NCI-H345 treated with DMSO at 0.1 percent for 48 hours (cell line): ENCODE measurements around the gene CDA.

Experiments
- DNase-seq: peaks from one replicate; lab custom pipeline; 2025; ENCODE audit not compliant: unreplicated experiment; lab: John Stamatoyannopoulos, UW

The CDA gene

GRCh38 chr1:20588634-20589225, at the start of gene CDA:
CDA (plus strand) TSS chr1:20589097; CDS start chr1:20589130, 33 bp downstream.
- no peak for DNase-seq

DNA sequence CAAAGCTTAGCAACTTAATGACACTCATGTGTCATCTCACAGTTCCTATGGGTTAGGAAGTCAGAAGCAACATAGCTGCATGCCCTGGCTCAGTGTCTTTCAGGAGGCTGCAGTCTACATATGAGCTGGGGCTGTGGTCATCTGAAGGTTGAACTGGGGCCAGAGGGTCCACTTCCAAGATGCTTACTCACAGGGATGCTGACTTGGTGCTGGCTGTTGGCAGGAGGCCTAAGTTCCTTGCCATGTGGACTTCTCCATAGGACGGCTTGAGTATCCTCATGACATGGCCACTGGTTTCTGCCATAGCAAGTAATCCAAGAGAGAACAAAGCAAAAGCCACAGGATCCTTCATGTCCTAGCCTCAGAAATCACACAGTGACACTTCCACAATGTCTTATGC, 48.6 kb upstream of the CDA start:
- no peak for DNase-seq

DNA sequence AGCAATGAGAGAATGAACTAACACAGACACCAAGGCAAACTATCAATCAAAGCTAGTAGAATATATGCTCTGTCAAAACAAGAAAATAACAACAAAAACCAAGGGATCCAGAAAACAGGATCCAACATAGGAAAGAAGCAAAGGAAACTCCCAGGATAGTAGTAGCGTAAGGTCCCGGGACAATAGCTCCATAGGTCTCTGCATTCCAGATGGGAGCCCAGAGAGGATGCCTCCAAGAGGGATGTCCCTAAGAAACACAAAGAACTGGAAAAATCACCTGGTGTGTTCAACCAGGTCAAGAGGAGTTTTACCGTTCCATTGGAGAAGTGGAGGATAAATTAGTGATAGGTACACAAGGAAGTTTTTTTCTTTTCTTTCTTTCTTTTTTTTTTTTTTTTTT, 42.3 kb upstream of the CDA start:
- DNase-seq: no peak

- no peak for DNase-seq
Measured at GRCh38 chr1:20551161-20551560, 37.7 kb upstream of the CDA start.

- DNase-seq: no peak
Measured at GRCh38 chr1:20551945-20552727, 36.8 kb upstream of the CDA start, which contains the start of gene FAM43B. FAM43B (plus strand) TSS chr1:20552573; CDS start chr1:20552974, 401 bp downstream.

- DNase-seq: no peak
Measured at GRCh38 chr1:20552728-20553445, 36.0 kb upstream of the CDA start.

DNA sequence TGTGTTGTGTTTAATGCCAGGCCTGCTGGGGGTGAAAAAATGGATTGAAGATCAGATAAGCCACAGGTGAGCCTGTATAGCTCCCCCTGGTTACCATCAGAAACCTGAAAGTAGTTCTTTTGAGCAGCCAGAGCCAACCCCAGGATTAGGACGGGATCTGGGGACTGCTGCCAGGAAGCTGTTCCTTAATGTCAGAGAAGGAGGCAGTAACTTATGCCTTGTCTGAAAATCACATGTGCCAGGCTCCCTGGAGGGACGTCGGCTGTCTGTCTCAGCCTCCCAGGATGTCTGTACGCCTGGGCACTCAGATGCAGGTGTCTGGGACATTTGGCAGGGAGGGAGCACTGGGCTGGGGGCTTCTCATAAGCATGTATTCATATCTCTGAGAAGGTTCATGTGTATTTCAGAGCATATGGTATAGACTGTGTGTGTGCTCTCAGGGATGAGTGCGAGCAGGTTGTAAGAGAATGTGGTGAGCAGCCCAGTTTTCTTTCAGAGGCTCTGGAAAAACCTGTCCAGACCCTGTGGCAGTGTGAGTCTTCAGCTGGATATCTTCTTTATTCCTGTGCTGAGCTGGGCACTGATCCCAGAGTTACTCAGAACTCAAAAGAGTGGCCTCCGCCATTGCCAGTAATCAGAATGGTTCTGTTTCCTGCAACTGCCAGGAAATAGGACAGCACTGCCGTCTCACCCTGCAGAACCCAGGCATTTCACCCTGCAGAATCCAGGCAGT, 33.7 kb upstream of the CDA start:
- no peak for DNase-seq

GRCh38 chr1:20555758-20556120, 33.2 kb upstream of the CDA start:
- no peak for DNase-seq

GRCh38 chr1:20558191-20558590, 30.7 kb upstream of the CDA start:
- DNase-seq: no peak

DNA sequence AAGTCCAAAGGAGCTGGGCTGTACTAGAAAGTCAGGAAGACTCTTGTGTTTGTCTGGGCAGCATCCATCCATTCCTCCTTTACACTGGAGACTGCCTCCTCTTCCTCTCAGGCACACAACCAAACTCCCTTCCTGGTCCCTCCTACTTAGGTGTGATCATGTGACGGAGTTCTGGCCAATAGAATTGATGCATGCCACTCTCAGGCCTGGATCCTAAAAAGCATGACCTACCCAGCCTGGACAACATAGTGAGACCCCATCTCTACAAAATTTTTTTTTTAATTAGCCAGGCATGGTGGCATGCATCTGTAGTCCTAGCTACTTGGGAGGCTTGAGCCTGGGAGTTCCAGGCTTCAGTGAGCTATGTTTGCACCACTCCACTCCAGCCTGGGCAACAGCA, 27.9 kb upstream of the CDA start:
- DNase-seq: no peak

DNA sequence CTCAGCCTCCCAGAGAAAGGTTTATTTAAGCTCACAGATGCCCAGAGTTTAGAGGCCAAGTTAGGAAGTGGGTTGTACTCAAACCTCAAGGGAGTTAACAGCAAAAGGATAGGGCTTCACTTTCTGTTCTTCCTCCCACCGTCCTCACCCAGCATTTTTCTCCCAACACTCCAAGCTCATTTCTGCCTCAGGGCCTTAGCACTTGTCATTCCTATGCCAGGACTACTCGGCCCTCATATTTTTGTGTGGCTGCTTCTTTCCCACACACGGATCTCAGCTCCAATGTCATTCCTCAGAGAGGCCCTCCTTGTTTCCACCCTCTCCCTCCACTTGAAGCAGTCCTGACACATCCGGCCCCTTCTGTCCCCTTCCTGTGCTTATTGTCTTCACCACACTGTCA, 23.7 kb upstream of the CDA start:
- DNase-seq: no peak

DNA sequence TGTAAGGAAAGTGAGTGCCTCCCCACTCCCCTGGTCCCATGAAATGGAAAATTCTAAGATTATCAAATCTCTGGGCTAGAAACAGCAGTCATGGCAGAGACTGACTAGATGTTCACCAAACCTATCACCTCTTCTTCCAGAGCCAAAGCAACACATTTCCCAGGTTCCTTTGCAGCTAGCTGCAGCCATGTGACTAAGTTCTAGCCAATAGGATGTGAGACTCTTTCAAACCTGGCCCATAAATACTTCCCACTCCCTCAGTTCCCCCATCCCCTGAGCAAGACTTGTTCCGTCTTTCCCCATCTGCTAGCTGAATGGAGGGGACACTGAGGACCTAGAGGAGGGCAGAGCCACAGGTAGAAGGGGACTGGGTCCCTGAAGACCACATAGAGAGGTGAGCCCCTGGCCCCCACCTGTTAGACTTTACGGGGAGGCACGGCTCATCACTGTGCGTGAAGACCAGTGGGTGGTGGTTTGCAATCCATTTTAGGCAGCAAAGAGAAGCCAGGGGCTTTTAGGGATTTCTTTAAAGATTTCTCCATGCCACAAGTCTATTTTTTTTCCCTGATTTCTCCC, 19.3 kb upstream of the CDA start:
- DNase-seq: no peak

DNA sequence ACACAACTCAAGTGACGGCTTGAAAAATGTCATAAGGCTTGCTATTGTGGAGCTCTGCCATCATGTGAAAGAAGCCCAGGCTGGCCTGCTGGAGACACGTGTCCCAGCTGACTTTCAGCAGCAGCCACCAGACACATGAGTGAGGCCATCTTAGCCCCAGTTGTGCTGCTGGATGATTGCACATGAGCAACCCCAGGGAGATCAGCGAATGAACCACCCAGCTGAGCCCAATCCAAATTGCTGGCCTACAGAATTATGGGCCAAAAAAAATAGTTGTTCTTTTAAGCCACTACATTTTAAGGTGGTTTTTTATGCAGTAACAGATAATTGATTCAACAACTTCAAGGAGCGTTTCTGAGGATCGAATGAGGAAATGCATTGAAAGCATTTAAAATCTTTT, 17.5 kb upstream of the CDA start:
- no peak for DNase-seq

DNA sequence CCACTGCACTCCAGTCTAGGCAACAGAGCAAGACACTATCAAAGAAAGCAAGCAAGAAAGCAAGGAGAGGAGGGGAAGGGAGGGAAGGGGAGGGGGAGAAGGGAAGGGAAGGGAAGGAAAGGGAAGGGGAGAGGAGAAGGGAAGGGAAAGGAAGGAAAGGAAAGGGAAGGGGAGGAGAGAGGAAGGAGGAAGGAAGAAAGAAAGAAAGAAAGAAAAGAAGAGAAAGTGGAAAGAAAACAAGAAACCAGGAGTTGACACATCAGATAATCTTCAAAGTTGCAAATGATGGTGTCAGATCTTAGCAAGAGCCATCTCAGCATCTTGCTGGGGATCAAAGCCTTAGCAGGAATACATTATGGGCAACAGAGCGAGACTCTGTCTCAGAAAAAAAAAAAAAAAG, 14.9 kb upstream of the CDA start:
- no peak for DNase-seq

- DNase-seq: peak; percentile 18
Measured at GRCh38 chr1:20574686-20575540, 14.0 kb upstream of the CDA start.

DNA sequence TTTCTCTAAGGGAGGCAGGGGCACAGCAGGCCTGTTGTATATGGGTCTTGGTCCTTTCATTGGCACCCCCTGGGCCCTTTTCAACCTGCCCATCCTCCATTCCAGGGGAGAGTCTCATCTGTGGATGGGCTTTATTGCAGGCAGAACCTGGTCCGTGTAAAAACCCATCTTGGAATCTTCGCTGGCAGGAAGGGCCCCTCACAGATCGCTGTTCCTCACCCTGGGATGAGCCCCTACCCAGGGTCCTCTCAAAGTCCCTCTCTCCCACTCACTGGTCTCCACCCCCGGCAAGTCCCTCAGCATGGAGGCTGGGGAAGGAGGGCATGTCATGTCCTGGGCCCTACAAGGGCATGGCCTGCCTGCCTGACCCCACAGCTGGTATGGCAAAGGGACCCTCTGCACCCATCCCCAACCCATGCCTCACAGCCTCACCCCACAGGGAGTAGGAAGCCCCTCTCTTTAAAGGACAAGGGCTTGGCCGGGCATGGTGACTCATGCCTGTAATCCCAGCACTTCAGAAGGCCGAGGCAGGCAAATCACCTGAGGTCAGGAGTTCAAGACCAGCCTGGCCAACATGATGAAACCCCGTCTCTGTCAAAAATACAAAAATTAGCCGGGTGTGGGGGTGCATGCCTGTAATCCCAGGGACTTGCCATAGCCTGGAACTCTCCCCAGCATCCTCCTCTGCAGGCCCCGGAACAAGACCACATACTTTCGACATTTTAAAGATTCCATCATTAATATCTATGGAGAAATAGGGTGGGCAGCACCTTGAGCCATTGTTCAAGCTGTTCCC, 13.2 kb upstream of the CDA start:
- DNase-seq: no peak

DNA sequence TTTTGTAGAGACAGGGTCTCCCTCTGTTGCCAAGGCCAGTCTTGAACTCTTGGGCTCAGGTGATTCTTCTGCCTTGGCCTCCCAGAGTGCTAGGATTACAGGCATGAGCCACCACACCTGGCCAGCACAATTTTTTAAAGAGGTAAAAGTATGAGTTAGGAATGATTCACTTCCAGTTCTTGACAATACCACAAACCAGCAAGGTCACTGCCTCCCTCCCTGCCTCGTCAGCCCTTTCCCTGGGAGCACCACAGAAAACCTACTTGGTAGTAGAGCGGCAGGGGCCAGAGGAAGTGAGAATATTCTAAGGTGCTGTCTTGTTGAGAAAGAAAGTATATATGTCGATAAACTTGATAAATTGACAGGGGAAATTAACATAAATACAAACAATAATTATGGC, 10.8 kb upstream of the CDA start:
- DNase-seq: no peak

DNA sequence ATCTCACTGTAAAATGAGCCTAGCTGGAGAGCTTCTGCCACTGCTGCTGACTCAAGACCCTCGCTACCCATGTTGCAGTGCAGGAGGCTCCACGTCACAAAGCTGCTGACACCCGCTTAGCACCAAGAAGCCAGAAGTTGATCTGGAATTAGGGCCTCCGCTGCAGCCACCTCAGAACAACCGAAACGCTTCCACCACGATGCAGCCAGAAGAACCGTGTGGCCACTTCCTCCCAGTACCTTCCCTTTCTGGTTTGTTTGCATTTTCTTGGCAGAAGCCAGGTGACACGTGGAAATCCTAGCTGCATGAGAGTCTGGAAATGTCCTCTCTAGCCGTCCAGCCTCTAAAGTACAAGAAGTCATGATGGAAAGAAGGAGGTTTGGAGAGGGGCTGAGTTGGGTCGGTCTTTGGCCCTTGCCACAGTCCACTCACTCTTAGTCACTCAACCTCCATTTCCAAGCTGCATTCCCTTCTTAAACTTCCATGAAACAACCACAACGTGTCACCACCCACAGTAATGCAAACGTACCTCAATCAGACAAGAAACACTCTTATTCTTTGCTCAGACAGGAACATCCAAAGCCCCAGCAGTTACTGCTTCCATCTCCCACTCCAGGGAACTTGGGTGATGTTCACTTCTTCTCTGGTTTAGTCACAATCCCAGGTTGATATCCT, 10.0 kb upstream of the CDA start:
- DNase-seq: no peak

DNA sequence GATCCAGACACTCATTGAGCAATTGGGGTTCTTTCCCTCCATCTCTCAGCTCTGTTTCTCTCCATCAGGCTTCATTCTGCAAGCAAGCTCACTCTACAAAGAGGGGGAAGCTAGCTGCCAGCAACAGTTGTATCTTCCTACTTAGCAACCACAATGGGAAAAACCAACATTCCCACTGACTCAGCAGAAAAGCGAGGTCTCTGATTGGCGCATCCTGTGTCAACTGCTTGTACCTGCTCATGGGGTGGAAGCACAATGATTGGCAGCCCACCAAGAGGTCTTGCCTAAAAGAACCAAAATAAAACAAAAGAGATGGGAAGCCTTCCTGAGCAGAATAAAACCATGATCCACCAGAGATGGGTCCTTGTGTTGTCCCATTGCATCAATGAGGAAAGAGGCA, 4.0 kb upstream of the CDA start:
- no peak for DNase-seq
